WTC11 (cell line): ENCODE results near the gene C11orf52.

ENCODE experiments used
- ATF3 ChIP-seq: sonication (generic); formaldehyde crosslinking; conservative IDR thresholded peaks from 2 replicates; pipeline ENCODE4 v1.8.1; 2022; ENCODE audit warnings: mild to moderate bottlenecking, missing genetic modification reagents
- ATF6 ChIP-seq: sonication (generic); formaldehyde crosslinking; IDR thresholded peaks from 2 replicates; pipeline ENCODE4 v1.8.1; 2023; ENCODE audit warnings: mild to moderate bottlenecking, missing genetic modification reagents
- CBFB ChIP-seq: sonication (generic); formaldehyde crosslinking; IDR thresholded peaks from 2 replicates; pipeline ENCODE4 v1.8.1; 2022; ENCODE audit warnings: mild to moderate bottlenecking, low read depth, missing genetic modification reagents
- CTCF ChIP-seq: fragments of 200-600 bp; IDR thresholded peaks from 2 replicates; pipeline ENCODE4 v1.8.0; 2022; ENCODE audit warnings: antibody characterized with exemption
- E2F4 ChIP-seq: sonication (generic); formaldehyde crosslinking; IDR thresholded peaks from 2 replicates; pipeline ENCODE4 v1.8.1; 2022; ENCODE audit warnings: low read depth, mild to moderate bottlenecking, moderate library complexity, missing genetic modification reagents, borderline replicate concordance
- ESRRA ChIP-seq: sonication (generic); formaldehyde crosslinking; IDR thresholded peaks from 2 replicates; pipeline ENCODE4 v1.8.1; 2022; ENCODE audit warnings: mild to moderate bottlenecking, missing genetic modification reagents, borderline replicate concordance
- FOXJ3 ChIP-seq: sonication (generic); formaldehyde crosslinking; IDR thresholded peaks from 2 replicates; pipeline ENCODE4 v1.9.0; 2021; ENCODE audit warnings: missing genetic modification reagents, mild to moderate bottlenecking, borderline replicate concordance
- GABPB1 ChIP-seq: sonication (generic); formaldehyde crosslinking; IDR thresholded peaks from 2 replicates; pipeline ENCODE4 v1.8.1; 2023; ENCODE audit warnings: mild to moderate bottlenecking, missing genetic modification reagents
- IRF2 ChIP-seq: sonication (generic); formaldehyde crosslinking; IDR thresholded peaks from 2 replicates; pipeline ENCODE4 v1.8.0; 2022; ENCODE audit warnings: low read depth, missing genetic modification reagents, borderline replicate concordance
- MAX ChIP-seq: sonication (generic); formaldehyde crosslinking; IDR thresholded peaks from 2 replicates; pipeline ENCODE4 v1.8.0; 2022; ENCODE audit warnings: mild to moderate bottlenecking, missing genetic modification reagents
- NFYB ChIP-seq: sonication (generic); formaldehyde crosslinking; conservative IDR thresholded peaks from 2 replicates; pipeline ENCODE4 v1.8.0; 2022; ENCODE audit warnings: low read depth, missing genetic modification reagents
- TEAD4 ChIP-seq: sonication (generic); formaldehyde crosslinking; IDR thresholded peaks from 2 replicates; pipeline ENCODE4 v1.8.0; 2022; ENCODE audit warnings: mild to moderate bottlenecking, missing genetic modification reagents
- USF1 ChIP-seq: sonication (generic); formaldehyde crosslinking; IDR thresholded peaks from 2 replicates; pipeline ENCODE4 v1.8.0; 2022; ENCODE audit warnings: mild to moderate bottlenecking, missing genetic modification reagents

- TF ChIP-seq CBFB (CRISPR knock-in tag) = no peak
- TF ChIP-seq MAX = no peak
- TF ChIP-seq GABPB1 (CRISPR knock-in tag) = no peak
- TF ChIP-seq FOXJ3 (CRISPR knock-in tag) = no peak
- TF ChIP-seq ATF6 (CRISPR knock-in tag) = no peak
- no peak for TF ChIP-seq CTCF
- TF ChIP-seq ESRRA (CRISPR knock-in tag) = no peak
- no peak for TF ChIP-seq TEAD4 (CRISPR knock-in tag)
- no peak for TF ChIP-seq USF1 (CRISPR knock-in tag)
- TF ChIP-seq NFYB = no peak
- TF ChIP-seq ATF3 (CRISPR knock-in tag) = no peak
- no peak for TF ChIP-seq IRF2 (CRISPR knock-in tag)
- TF ChIP-seq E2F4 (CRISPR knock-in tag) = no peak
Measured at GRCh38 chr11:111946499-111946898, 27.8 kb downstream of the C11orf52 start.
